T-helper 2 cell treated with Interferon-gamma antibody and Interleukin-4, amounts not matched to agents 100 ng/mL and 5 ng/mL, for 36 hours (primary cell): Measurements from ENCODE around the gene STK4. TPM values are rescaled to one million over a fixed set of nuclear protein-coding genes. Genes with fewer than 3 reads are reported as not detected.

Source experiments
- intact Hi-C: fragments of 100-400 bp; cut with micrococcal nuclease; formaldehyde crosslinking; loops from one replicate; pipeline ENCODE4 v1.15.1; 2023
- total RNA-seq: library from RNA; stranded (reverse); gene quantifications from 2 replicates; pipeline ENCODE4 v1.2.3, GENCODE V29; 2022

The STK4 gene
- total RNA-seq, 1 donor from 2014 or later = 175 TPM

- intact Hi-C loops = no loop called here
Observed at GRCh38 chr20:45077559-45077958, 111.2 kb downstream of the STK4 start.

- intact Hi-C loops = no loop called here
Observed at GRCh38 chr20:45080867-45081624, 114.7 kb downstream of the STK4 start.

- intact Hi-C loops = no loop called here
Observed at GRCh38 chr20:45082468-45082867, 116.2 kb downstream of the STK4 start.

GRCh38 chr20:45083127-45083526, 116.8 kb downstream of the STK4 start:
- intact Hi-C loops = no loop called here

GRCh38 chr20:45085289-45085688, 119.0 kb downstream of the STK4 start:
- intact Hi-C loops = no loop called here

GRCh38 chr20:45085867-45086266, 119.6 kb downstream of the STK4 start:
- intact Hi-C loops = no loop called here

- intact Hi-C loops = no loop called here
Observed at GRCh38 chr20:45087097-45087790, 120.9 kb downstream of the STK4 start.

GRCh38 chr20:45087814-45088213, 121.5 kb downstream of the STK4 start:
- intact Hi-C loops = no loop called here

- intact Hi-C loops = no loop called here
Observed at GRCh38 chr20:45088247-45088646, 121.9 kb downstream of the STK4 start.

GRCh38 chr20:45090481-45090880, 124.2 kb downstream of the STK4 start:
- intact Hi-C loops = no loop called here

GRCh38 chr20:45091366-45091765, 125.1 kb downstream of the STK4 start:
- intact Hi-C loops = no loop called here

- intact Hi-C loops = no loop called here
Observed at GRCh38 chr20:45092898-45093297, 126.6 kb downstream of the STK4 start.

GRCh38 chr20:45094201-45094600, 127.9 kb downstream of the STK4 start:
- intact Hi-C loops = no loop called here

GRCh38 chr20:45094864-45095574, 128.7 kb downstream of the STK4 start:
- intact Hi-C loops = loop anchor here (5.0 kb wide), 2 partner anchors 83 to 183 kb away; partner anchors contain the start of gene PABPC1L

- intact Hi-C loops = loop anchor here (2.0 to 5.0 kb wide), 4 partner anchors 51 to 195 kb away; partner anchors contain the start of gene PABPC1L
Observed at GRCh38 chr20:45095805-45096238, 129.5 kb downstream of the STK4 start.

- intact Hi-C loops = loop anchor here (2.0 to 5.0 kb wide), 4 partner anchors 52 to 194 kb away; partner anchors contain the start of gene PABPC1L
Observed at GRCh38 chr20:45096781-45097180, 130.5 kb downstream of the STK4 start.

- intact Hi-C loops = loop anchor here (2.0 to 5.0 kb wide), 4 partner anchors 53 to 193 kb away; partner anchors contain the start of gene PABPC1L
Observed at GRCh38 chr20:45097485-45098102, 131.3 kb downstream of the STK4 start.

- intact Hi-C loops = loop anchor here (5.0 kb wide), 2 partner anchors 86 to 186 kb away; partner anchors contain the start of gene PABPC1L
Observed at GRCh38 chr20:45098103-45098773, 131.9 kb downstream of the STK4 start.

GRCh38 chr20:45100563-45101245, 134.4 kb downstream of the STK4 start, which contains the start of gene KCNS1:
Gene KCNS1 (minus strand): TSS chr20:45101127. CDS start chr20:45099236, 1,891 bp downstream.
- intact Hi-C loops = no loop called here

- intact Hi-C loops = no loop called here
Observed at GRCh38 chr20:45101333-45101850, 135.1 kb downstream of the STK4 start.
